Keratinocyte (primary cell): Measurements from ENCODE around the gene NTHL1. TPM values are rescaled to one million over a fixed set of nuclear protein-coding genes. Genes with fewer than 3 reads are reported as not detected.
"Not testable (repeated sequence)": the region's sequence is repeated elsewhere in the genome, so short reads cannot be mapped to it uniquely, and the experiment has no call there.

Source experiments
- DNase-seq: peaks from one replicate; pipeline ENCODE4 v3.0.0-alpha.2; 2011; ENCODE audit warnings: low read depth, missing footprints, low spot score
- FAIRE-seq: peaks from 2 replicates; lab custom pipeline; 2011; peaks lifted over from hg19 to GRCh38; lab: Jason Lieb, UNC
- H2AFZ ChIP-seq: 2 replicates; pipeline ENCODE4 v1.6.0; 2012; ENCODE audit warnings: low read length, control low read depth, inconsistent platforms; ENCODE audit not compliant: control insufficient read depth
- H3K27ac ChIP-seq: 2 replicates; pipeline ENCODE4 v1.5.1; 2011; ENCODE audit warnings: low read length; ENCODE audit not compliant: control insufficient read depth, insufficient read depth
- H3K27me3 ChIP-seq: 3 replicates; pipeline ENCODE4 v1.6.0; 2011; ENCODE audit warnings: low read length; ENCODE audit not compliant: control insufficient read depth, insufficient read depth; ENCODE audit errors: extremely low read depth
- H3K36me3 ChIP-seq, 2 experiments: 2 replicates in 1 of 2; 3 replicates in 1 of 2; pipeline ENCODE4 v1.5.1; 2011; ENCODE audit warnings: low read length in 2 of 2, mild to moderate bottlenecking in 1 of 2; ENCODE audit not compliant: control insufficient read depth in 2 of 2, insufficient read depth in 2 of 2; ENCODE audit errors: extremely low read depth in 1 of 2
- H3K4me1 ChIP-seq: 3 replicates; pipeline ENCODE4 v1.5.1; 2011; ENCODE audit warnings: low read length; ENCODE audit not compliant: control insufficient read depth, insufficient read depth; ENCODE audit errors: extremely low read depth
- H3K4me2 ChIP-seq: 3 replicates; pipeline ENCODE4 v1.6.0; 2011; ENCODE audit warnings: low read depth, low read length; ENCODE audit not compliant: control insufficient read depth, insufficient read depth; ENCODE audit errors: extremely low read depth
- H3K4me3 ChIP-seq, 3 experiments: fragments of 200-600 bp in 1 of 3; sonication (generic) in 1 of 3; 2 replicates in 2 of 3; 3 replicates in 1 of 3; pipeline ENCODE4 v1.5.1; 2011 to 2016; ENCODE audit warnings: low read length in 3 of 3, mild to moderate bottlenecking in 3 of 3, control low read depth in 2 of 3, inconsistent platforms in 1 of 3, low read depth in 1 of 3, mixed read lengths in 1 of 3, mixed run types in 1 of 3, moderate library complexity in 1 of 3; ENCODE audit not compliant: control insufficient read depth in 2 of 3, insufficient read depth in 2 of 3; ENCODE audit errors: extremely low read depth in 1 of 3
- H3K79me2 ChIP-seq: 2 replicates; pipeline ENCODE4 v1.6.0; 2012; ENCODE audit warnings: low read length; ENCODE audit not compliant: control insufficient read depth, insufficient read depth
- H3K9ac ChIP-seq: 3 replicates; pipeline ENCODE4 v1.6.0; 2011; ENCODE audit warnings: low read length; ENCODE audit not compliant: control insufficient read depth, insufficient read depth; ENCODE audit errors: extremely low read depth
- H3K9me1 ChIP-seq: 3 replicates; pipeline ENCODE4 v1.6.0; 2011; ENCODE audit warnings: low read length; ENCODE audit not compliant: control insufficient read depth, insufficient read depth; ENCODE audit errors: extremely low read depth
- H3K9me3 ChIP-seq: 2 replicates; pipeline ENCODE4 v1.5.1; 2012; ENCODE audit warnings: low read depth, low read length; ENCODE audit not compliant: control insufficient read depth
- H4K20me1 ChIP-seq: 3 replicates; pipeline ENCODE4 v1.6.0; 2011; ENCODE audit warnings: low read length; ENCODE audit not compliant: control insufficient read depth, insufficient read depth; ENCODE audit errors: extremely low read depth
- EZH2 ChIP-seq: IDR thresholded peaks from one replicate; pipeline ENCODE4 v1.6.1; 2012; ENCODE audit warnings: inconsistent platforms, mild to moderate bottlenecking, low read length, moderate library complexity
- dilution Hi-C: fragments of 300-500 bp; cut with MboI; formaldehyde crosslinking; loops from one replicate; pipeline ENCODE4 v1.7.0; 2020; ENCODE audit warnings: low sequenced_read_pairs; ENCODE audit not compliant: extremely low pct_ligation_motif_present
- polyA plus RNA-seq, 5 experiments: library from polyadenylated mRNA; depleted of rRNA in 3 of 5; stranded (reverse) in 3 of 5; stranded (forward) in 1 of 5; unstranded in 1 of 5; fragments of >200 nt; gene quantifications; 1 replicate in 1 of 5; 2 replicates in 3 of 5; 3 replicates in 1 of 5; pipeline versions ENCODE4 v1.2.1 to v1.2.3, GENCODE V29; 2011 to 2012; ENCODE audit warnings: missing spikeins in 2 of 5, low read depth in 1 of 5, low replicate concordance in 1 of 5
- TF ChIP-seq, protein P1 (sequence below), 3 experiments: IDR thresholded peaks in 1 of 3; conservative IDR thresholded peaks in 1 of 3; optimal IDR thresholded peaks in 1 of 3; 2 replicates in 2 of 3; 3 replicates in 1 of 3; pipeline versions ENCODE3 to v1.5.1; 2011; ENCODE audit warnings: low read length in 3 of 3, mild to moderate bottlenecking in 3 of 3, moderate library complexity in 2 of 3, control low read depth in 1 of 3, inconsistent platforms in 1 of 3; ENCODE audit not compliant: insufficient read depth in 2 of 3; ENCODE audit errors: extremely low read depth in 1 of 3

The NTHL1 gene
- polyA plus RNA-seq, 1 donor (not counting 4 experiments of a cell fraction or from before 2014, with no cell fraction given): 8.5 TPM

DNA sequence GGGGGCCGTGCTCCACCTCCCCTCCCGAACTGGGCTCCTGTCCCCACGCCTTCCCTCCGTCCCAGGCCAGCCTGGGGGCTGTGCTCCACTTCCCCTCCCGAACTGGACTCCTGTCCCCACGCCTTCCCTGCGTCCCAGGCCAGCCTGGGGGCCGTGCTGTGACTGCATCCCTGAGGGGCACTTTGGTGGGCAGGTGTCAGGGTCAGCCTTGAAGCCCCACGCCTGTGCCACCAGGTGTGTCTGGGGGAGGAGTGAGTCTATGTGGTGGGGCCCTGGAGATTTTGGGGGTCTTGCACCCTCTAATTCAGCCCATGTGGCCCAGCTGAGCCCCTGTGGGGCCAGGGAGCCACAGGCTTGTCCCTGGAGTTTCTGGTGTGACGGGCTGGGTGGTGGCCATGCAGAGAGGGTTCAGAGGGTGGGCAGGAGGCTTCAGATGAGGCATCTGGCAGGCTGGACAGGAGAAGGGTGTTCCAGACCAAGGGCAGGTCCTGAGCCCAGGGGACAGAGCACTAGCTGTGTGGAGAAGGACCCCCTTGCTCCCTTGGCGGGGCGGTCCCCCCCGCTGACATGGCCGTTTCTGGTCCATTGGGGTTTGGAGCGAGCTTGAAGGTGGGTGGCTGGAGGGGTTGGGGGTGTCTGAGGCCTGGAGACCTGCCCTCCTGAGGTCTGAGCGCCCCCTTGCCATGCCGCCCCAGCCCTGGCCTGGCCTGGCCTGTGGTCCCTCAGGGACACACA lies 12.8 kb downstream of the NTHL1 start:
- Histone ChIP-seq H3K79me2 (no peaks in the 10 kb centered on the region), H2AFZ (no peak overlapping the region), H3K4me2 (no peak overlapping the region), H3K4me3 (no peak overlapping the region), H3K36me3 (peaks cover 0 to 3% of the 10 kb centered on the region in 2 experiments), H3K9me1 (no peaks in the 10 kb centered on the region), H3K9ac (no peak overlapping the region), H3K4me1 (peaks cover 9% of the 10 kb centered on the region), H3K9me3 (no peaks in the 10 kb centered on the region), H3K27me3 (no peaks in the 10 kb centered on the region), H4K20me1 (no peaks in the 10 kb centered on the region), H3K27ac (no peak overlapping the region)
- TF ChIP-seq, protein P1, sequence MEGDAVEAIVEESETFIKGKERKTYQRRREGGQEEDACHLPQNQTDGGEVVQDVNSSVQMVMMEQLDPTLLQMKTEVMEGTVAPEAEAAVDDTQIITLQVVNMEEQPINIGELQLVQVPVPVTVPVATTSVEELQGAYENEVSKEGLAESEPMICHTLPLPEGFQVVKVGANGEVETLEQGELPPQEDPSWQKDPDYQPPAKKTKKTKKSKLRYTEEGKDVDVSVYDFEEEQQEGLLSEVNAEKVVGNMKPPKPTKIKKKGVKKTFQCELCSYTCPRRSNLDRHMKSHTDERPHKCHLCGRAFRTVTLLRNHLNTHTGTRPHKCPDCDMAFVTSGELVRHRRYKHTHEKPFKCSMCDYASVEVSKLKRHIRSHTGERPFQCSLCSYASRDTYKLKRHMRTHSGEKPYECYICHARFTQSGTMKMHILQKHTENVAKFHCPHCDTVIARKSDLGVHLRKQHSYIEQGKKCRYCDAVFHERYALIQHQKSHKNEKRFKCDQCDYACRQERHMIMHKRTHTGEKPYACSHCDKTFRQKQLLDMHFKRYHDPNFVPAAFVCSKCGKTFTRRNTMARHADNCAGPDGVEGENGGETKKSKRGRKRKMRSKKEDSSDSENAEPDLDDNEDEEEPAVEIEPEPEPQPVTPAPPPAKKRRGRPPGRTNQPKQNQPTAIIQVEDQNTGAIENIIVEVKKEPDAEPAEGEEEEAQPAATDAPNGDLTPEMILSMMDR (optimal IDR thresholded peaks at IDR 0.05 in 1 of 3, IDR thresholded peaks at IDR 0.05 in 1 of 3, conservative IDR thresholded peaks at IDR 0.05 in 1 of 3; ENCODE audit: extremely low read depth in 1 of 3, insufficient read depth in 2 of 3, low read length in 3 of 3): no peak
- TF ChIP-seq EZH2: no peak
- no peak for FAIRE-seq
- dilution Hi-C loops: no loop called here
- DNase-seq: no peak

- H3K79me2 ChIP-seq, H3K36me3 ChIP-seq, H3K9ac ChIP-seq, FAIRE-seq, DNase-seq, H3K9me3 ChIP-seq, H3K27ac ChIP-seq, dilution Hi-C loops, H4K20me1 ChIP-seq, H3K4me1 ChIP-seq, H3K9me1 ChIP-seq, H3K27me3 ChIP-seq: not testable (repeated sequence)
- H2AFZ ChIP-seq: peak overlapping the region; percentile 69
- peak overlapping the region in 1 of 3 experiments; percentile 32 for H3K4me3 ChIP-seq
- peak overlapping the region; percentile 48 for H3K4me2 ChIP-seq
Measured at GRCh38 chr16:2033909-2034695, 13.5 kb downstream of the NTHL1 start.
